SK-N-SH (cell line): ENCODE data around the gene CDCP1. TPM values are rescaled to one million over a fixed set of nuclear protein-coding genes. Genes with fewer than 3 reads are reported as not detected.

Source experiments
- CTCF ChIA-PET: fragments of 300-600, 350-600 bp; formaldehyde crosslinking; extraction: SDS; loops from one replicate; lab custom pipeline; 2021; lab: Yijun Ruan, JAX
- POLR2A ChIA-PET: fragments of 350-600 bp; sonication (Branson Sonifier 250); formaldehyde crosslinking; extraction: SDS; loops from one replicate; lab custom pipeline; 2020; ENCODE audit warnings: antibody characterized with exemption, inconsistent platforms; lab: Yijun Ruan, JAX
- DNase-seq: peaks from one replicate; pipeline ENCODE4 v3.0.0; 2012
- H2AFZ ChIP-seq: fragments of 200-600 bp; sonication (generic); 2 replicates; pipeline ENCODE4 v1.8.1; 2016; ENCODE audit warnings: antibody characterized with exemption, mild to moderate bottlenecking, low read depth
- H3F3A ChIP-seq: fragments of 200-600 bp; sonication (generic); replicated peaks from 2 replicates; pipeline ENCODE3; 2016; ENCODE audit warnings: antibody characterized with exemption, mild to moderate bottlenecking; ENCODE audit not compliant: insufficient read depth
- H3K27ac ChIP-seq, 2 experiments: fragments of 200-500 bp in 1 of 2; fragments of 200-600 bp in 1 of 2; sonication (Bioruptor generic) in 1 of 2; sonication (generic), shearing (Covaris generic) in 1 of 2; 2 replicates each; pipeline versions ENCODE4 v1.5.1 to v1.6.1; 2014 to 2016; ENCODE audit warnings: low read depth in 2 of 2, inconsistent platforms in 1 of 2, low read length in 1 of 2, mild to moderate bottlenecking in 1 of 2, mixed read lengths in 1 of 2
- H3K27me3 ChIP-seq: fragments of 200-600 bp; sonication (generic), shearing (Covaris generic); 2 replicates; pipeline ENCODE4 v1.6.1; 2016; ENCODE audit warnings: mixed run types; ENCODE audit not compliant: insufficient read depth
- H3K36me3 ChIP-seq, 2 experiments: fragments of 200-500 bp in 1 of 2; fragments of 200-600 bp in 1 of 2; sonication (Bioruptor generic) in 1 of 2; sonication (generic) in 1 of 2; replicated peaks in 1 of 2; 2 replicates each; pipeline versions ENCODE3 to v1.5.1; 2014 to 2016; ENCODE audit warnings: low read length in 1 of 2, mild to moderate bottlenecking in 1 of 2; ENCODE audit not compliant: insufficient read depth in 2 of 2, control insufficient read depth in 1 of 2
- H3K4me1 ChIP-seq, 2 experiments: fragments of 200-500 bp in 1 of 2; fragments of 200-600 bp in 1 of 2; sonication (Bioruptor generic) in 1 of 2; sonication (generic), shearing (Covaris generic) in 1 of 2; 2 replicates each; pipeline versions ENCODE4 v1.5.1 to v1.6.1; 2014 to 2016; ENCODE audit warnings: low read depth in 1 of 2, low read length in 1 of 2, mixed run types in 1 of 2; ENCODE audit not compliant: insufficient read depth in 2 of 2, control insufficient read depth in 1 of 2
- H3K4me2 ChIP-seq: fragments of 200-600 bp; sonication (generic), shearing (Covaris generic); 2 replicates; pipeline ENCODE4 v1.6.1; 2017; ENCODE audit warnings: mixed run types
- H3K4me3 ChIP-seq, 2 experiments: fragments of 200-500 bp in 1 of 2; fragments of 200-600 bp in 1 of 2; sonication (Bioruptor generic) in 1 of 2; sonication (generic), shearing (Covaris generic) in 1 of 2; 2 replicates each; pipeline versions ENCODE4 v1.5.1 to v1.8.1; 2014 to 2016; ENCODE audit warnings: low read depth in 2 of 2, inconsistent platforms in 1 of 2, low read length in 1 of 2, mild to moderate bottlenecking in 1 of 2, mixed read lengths in 1 of 2, moderate library complexity in 1 of 2
- H3K79me2 ChIP-seq: fragments of 200-600 bp; sonication (generic); 2 replicates; pipeline ENCODE4 v1.8.1; 2017; ENCODE audit warnings: mild to moderate bottlenecking; ENCODE audit not compliant: insufficient read depth
- H3K9ac ChIP-seq: fragments of 200-600 bp; sonication (generic); 2 replicates; pipeline ENCODE4 v1.6.1; 2017; ENCODE audit warnings: mixed run types
- H3K9me2 ChIP-seq: fragments of 200-600 bp; sonication (generic); 2 replicates; pipeline ENCODE4 v1.6.1; 2017; ENCODE audit warnings: mixed run types
- H3K9me3 ChIP-seq: fragments of 200-600 bp; sonication (generic); 2 replicates; pipeline ENCODE4 v1.6.1; 2017; ENCODE audit warnings: mixed run types, mild to moderate bottlenecking, moderate library complexity
- H4K20me1 ChIP-seq: fragments of 200-600 bp; sonication (generic); 2 replicates; pipeline ENCODE4 v1.6.1; 2017; ENCODE audit warnings: mild to moderate bottlenecking, mixed run types; ENCODE audit not compliant: insufficient read depth
- EP300 ChIP-seq, 2 experiments: IDR thresholded peaks; 2 replicates each; pipeline versions ENCODE4 v1.4.0 to v1.6.1; 2012; ENCODE audit warnings: borderline replicate concordance in 1 of 2, low read depth in 1 of 2, low read length in 1 of 2
- GABPA ChIP-seq: IDR thresholded peaks from 2 replicates; pipeline ENCODE4 v1.4.0; 2012; ENCODE audit warnings: low read depth, mild to moderate bottlenecking
- JUND ChIP-seq: IDR thresholded peaks from 2 replicates; pipeline ENCODE4 v1.4.0; 2012
- MEF2A ChIP-seq: IDR thresholded peaks from 2 replicates; pipeline ENCODE4 v1.4.0; 2012; ENCODE audit warnings: low read depth, borderline replicate concordance
- NRF1 ChIP-seq: IDR thresholded peaks from 2 replicates; pipeline ENCODE4 v1.6.1; 2012; ENCODE audit warnings: low read depth, mild to moderate bottlenecking, low read length
- RFX5 ChIP-seq: IDR thresholded peaks from 2 replicates; pipeline ENCODE4 v1.6.1; 2012; ENCODE audit warnings: mild to moderate bottlenecking, improper control_type of control experiment, low read length
- RXRA ChIP-seq: IDR thresholded peaks from 2 replicates; pipeline ENCODE4 v1.4.0; 2012; ENCODE audit warnings: low read depth, mild to moderate bottlenecking, borderline replicate concordance
- SIN3A ChIP-seq: IDR thresholded peaks from 2 replicates; pipeline ENCODE4 v1.6.1; 2012; ENCODE audit warnings: low read depth, mild to moderate bottlenecking, low read length, moderate library complexity, borderline replicate concordance
- SMC3 ChIP-seq: IDR thresholded peaks from 2 replicates; pipeline ENCODE4 v1.6.1; 2012; ENCODE audit warnings: low read depth, low read length, improper control_type of control experiment
- TAF1 ChIP-seq: IDR thresholded peaks from 2 replicates; pipeline ENCODE4 v1.6.1; 2012; ENCODE audit warnings: low read depth, mild to moderate bottlenecking, low read length, moderate library complexity, borderline replicate concordance
- TCF12 ChIP-seq: IDR thresholded peaks from 2 replicates; pipeline ENCODE4 v1.4.0; 2012
- YY1 ChIP-seq: IDR thresholded peaks from 2 replicates; pipeline ENCODE4 v1.4.0; 2012; ENCODE audit warnings: low read depth, mild to moderate bottlenecking
- WGBS: methylation state at CpG from one replicate; pipeline ENCODE4 v1.1.6; 2017; ENCODE audit warnings: low lambda C conversion rate; 5-methylcytosine and 5-hydroxymethylcytosine counted together
- polyA plus RNA-seq, 3 experiments: library from polyadenylated mRNA; depleted of rRNA; stranded (reverse); fragments of >200 nt; gene quantifications; 2 replicates each; pipeline ENCODE4 v1.2.3, GENCODE V29; 2012
- TF ChIP-seq, protein P1 (sequence below): IDR thresholded peaks from 2 replicates; pipeline ENCODE4 v1.4.0; 2012; ENCODE audit warnings: low read depth
- TF ChIP-seq, protein P2 (sequence below): fragments of 200-600 bp; sonication (generic); IDR thresholded peaks from 2 replicates; pipeline ENCODE4 v1.6.1; 2017; ENCODE audit warnings: antibody characterized with exemption, mild to moderate bottlenecking, moderate library complexity
- TF ChIP-seq, protein P3 (sequence below): fragments of 150-350 bp; IDR thresholded peaks from 2 replicates; pipeline ENCODE4 v1.6.1; 2016; ENCODE audit warnings: mild to moderate bottlenecking, low read depth, low read length

Gene CDCP1
- polyA plus RNA-seq, 1 of the 3 experiments (the other 2 are of a cell fraction): 3.6 TPM

DNA sequence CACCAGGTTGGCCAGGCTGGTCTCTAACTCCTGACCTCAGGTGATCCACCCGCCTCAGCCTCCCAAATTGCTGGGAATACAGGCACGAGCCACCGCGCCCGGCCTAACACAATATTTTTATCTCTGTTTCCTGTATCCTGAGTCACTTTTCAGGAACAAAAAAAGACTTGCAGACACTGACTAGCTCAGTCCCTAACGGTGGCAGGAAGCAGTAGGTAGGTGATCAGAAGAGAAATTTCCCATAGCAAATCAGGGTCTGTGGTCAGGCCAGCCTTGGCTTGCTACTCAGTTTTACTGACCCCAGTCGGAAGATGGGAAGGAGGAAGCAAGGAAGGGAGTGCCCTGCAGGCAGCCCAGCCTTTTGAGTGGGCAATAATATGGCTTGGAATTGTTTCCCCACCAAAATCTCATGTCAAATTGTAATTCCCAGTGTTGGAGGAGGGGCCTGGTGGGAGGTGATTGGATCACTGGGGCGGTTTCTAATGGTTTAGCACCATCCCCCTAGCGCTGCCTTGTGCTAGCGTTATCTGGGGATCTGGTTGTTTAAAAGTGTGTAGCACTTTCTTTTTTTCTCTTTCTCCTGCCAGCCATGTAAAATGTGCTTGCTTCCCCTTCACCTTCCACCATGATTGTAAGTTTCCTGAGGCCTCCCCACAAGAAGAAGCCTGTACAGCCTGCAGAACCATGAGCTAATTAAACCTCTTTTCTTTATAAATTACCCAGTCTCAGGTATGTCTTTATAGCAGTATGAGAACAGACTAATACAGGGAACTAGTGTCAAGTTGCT lies 19.5 kb upstream of the CDCP1 start:
- peaks cover 25% of the 10 kb centered on the region for H3F3A ChIP-seq
- H3K9ac ChIP-seq: no peak overlapping the region
- H2AFZ ChIP-seq: peak overlapping the region; percentile 39; the same call in 1 of the 2 replicates
- no peak overlapping the region for H3K4me3 ChIP-seq
- ChIA-PET POLR2A (no interaction called here), CTCF (interaction anchor here (0.6 to 1.1 kb wide), 3 partner anchors 19 to 127 kb away, joined by 3 to 4 read pairs (median 4); no protein-coding TSS in a partner anchor)
- TF ChIP-seq, protein P1, sequence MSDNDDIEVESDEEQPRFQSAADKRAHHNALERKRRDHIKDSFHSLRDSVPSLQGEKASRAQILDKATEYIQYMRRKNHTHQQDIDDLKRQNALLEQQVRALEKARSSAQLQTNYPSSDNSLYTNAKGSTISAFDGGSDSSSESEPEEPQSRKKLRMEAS: no peak
- TF ChIP-seq GABPA: no peak
- H3K4me2 ChIP-seq: no peak overlapping the region
- H3K4me1 ChIP-seq: peaks cover 26 to 30% of the 10 kb centered on the region in 2 experiments
- H4K20me1 ChIP-seq: no peaks in the 10 kb centered on the region
- H3K79me2 ChIP-seq: no peaks in the 10 kb centered on the region
- no peaks in the 10 kb centered on the region for H3K36me3 ChIP-seq
- 87% methylated on average over 10 of the region's 10 CpGs for WGBS
- DNase-seq: no peak
- H3K27me3 ChIP-seq: no peaks in the 10 kb centered on the region
- no peaks in the 10 kb centered on the region for H3K9me2 ChIP-seq
- peak overlapping the region; percentile 92 to 98; a peak in 3 of 4 replicates for H3K27ac ChIP-seq
- H3K9me3 ChIP-seq: no peaks in the 10 kb centered on the region

DNA sequence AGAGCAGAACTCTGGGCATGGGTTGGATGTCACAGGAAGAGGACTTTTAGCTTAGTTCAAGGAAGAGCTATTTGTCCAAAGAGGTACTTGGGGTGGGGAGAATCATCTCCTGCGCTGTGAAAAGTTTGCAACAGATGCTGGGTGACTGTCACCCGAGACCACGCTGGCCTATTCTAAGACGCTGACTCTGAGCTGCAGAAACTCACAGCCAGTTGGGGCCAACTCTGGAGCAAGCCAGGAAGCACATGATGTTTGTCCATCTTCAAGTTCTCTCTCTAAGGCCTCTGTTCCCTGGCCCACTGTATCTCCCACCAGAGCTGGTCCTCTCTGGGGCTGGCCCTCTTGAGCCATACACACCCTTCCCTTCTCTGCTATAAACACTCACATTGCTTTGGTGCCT lies 17.9 kb upstream of the CDCP1 start:
- H3F3A ChIP-seq: peaks cover 25% of the 10 kb centered on the region
- CTCF ChIA-PET: interaction anchor here (0.8 to 1.0 kb wide), 2 partner anchors 47 to 60 kb away, joined by 3 read pairs; no protein-coding TSS in a partner anchor
- DNase-seq: no peak
- WGBS: 100% methylated on average over 1 of the region's 4 CpGs
- H2AFZ ChIP-seq: no peak overlapping the region
- no peaks in the 10 kb centered on the region for H3K79me2 ChIP-seq
- H3K4me2 ChIP-seq: no peak overlapping the region
- H3K9me2 ChIP-seq: no peaks in the 10 kb centered on the region
- H3K27me3 ChIP-seq: no peaks in the 10 kb centered on the region
- peaks cover 19 to 22% of the 10 kb centered on the region in 2 experiments for H3K4me1 ChIP-seq
- no peak for TF ChIP-seq EP300 (IDR thresholded peaks at IDR 0.05; ENCODE audit: borderline replicate concordance in 1 of 2, low read depth in 1 of 2, low read length in 1 of 2)
- no peak for TF ChIP-seq NRF1
- TF ChIP-seq SIN3A: no peak
- no peak for TF ChIP-seq TAF1
- no peak for TF ChIP-seq JUND
- TF ChIP-seq, protein P2, sequence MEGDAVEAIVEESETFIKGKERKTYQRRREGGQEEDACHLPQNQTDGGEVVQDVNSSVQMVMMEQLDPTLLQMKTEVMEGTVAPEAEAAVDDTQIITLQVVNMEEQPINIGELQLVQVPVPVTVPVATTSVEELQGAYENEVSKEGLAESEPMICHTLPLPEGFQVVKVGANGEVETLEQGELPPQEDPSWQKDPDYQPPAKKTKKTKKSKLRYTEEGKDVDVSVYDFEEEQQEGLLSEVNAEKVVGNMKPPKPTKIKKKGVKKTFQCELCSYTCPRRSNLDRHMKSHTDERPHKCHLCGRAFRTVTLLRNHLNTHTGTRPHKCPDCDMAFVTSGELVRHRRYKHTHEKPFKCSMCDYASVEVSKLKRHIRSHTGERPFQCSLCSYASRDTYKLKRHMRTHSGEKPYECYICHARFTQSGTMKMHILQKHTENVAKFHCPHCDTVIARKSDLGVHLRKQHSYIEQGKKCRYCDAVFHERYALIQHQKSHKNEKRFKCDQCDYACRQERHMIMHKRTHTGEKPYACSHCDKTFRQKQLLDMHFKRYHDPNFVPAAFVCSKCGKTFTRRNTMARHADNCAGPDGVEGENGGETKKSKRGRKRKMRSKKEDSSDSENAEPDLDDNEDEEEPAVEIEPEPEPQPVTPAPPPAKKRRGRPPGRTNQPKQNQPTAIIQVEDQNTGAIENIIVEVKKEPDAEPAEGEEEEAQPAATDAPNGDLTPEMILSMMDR: no peak
- TF ChIP-seq, protein P3, sequence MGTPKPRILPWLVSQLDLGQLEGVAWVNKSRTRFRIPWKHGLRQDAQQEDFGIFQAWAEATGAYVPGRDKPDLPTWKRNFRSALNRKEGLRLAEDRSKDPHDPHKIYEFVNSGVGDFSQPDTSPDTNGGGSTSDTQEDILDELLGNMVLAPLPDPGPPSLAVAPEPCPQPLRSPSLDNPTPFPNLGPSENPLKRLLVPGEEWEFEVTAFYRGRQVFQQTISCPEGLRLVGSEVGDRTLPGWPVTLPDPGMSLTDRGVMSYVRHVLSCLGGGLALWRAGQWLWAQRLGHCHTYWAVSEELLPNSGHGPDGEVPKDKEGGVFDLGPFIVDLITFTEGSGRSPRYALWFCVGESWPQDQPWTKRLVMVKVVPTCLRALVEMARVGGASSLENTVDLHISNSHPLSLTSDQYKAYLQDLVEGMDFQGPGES: no peak
- no peak for TF ChIP-seq SMC3
- TF ChIP-seq TCF12: no peak
- TF ChIP-seq RFX5: no peak
- no peak for TF ChIP-seq RXRA
- no peak for TF ChIP-seq YY1
- no peak for TF ChIP-seq MEF2A
- POLR2A ChIA-PET: no interaction called here
- no peak overlapping the region for H3K27ac ChIP-seq
- no peaks in the 10 kb centered on the region for H4K20me1 ChIP-seq
- no peak overlapping the region for H3K4me3 ChIP-seq
- no peaks in the 10 kb centered on the region for H3K36me3 ChIP-seq
- no peaks in the 10 kb centered on the region for H3K9me3 ChIP-seq
- H3K9ac ChIP-seq: no peak overlapping the region
